Lung (tissue), 12 donors: Measurements from ENCODE around the gene DERA. TPM values are rescaled to one million over a fixed set of nuclear protein-coding genes. Genes with fewer than 3 reads are reported as not detected.

ENCODE experiments used
- ATAC-seq: fragments of 200-7000 bp; cut with Tn5 transposase; one replicate; pipeline ENCODE4 v1.9.1; 2020; ENCODE audit warnings: moderate number of reproducible peaks; ENCODE audit not compliant: insufficient read depth, low FRiP score
- DNase-seq, 3 donors: peaks; one replicate each; pipeline ENCODE4 v3.0.0-alpha.2; 2013 to 2017
- H3K27ac ChIP-seq, 2 donors: one replicate each; pipeline ENCODE4 v1.5.1; 2013; ENCODE audit warnings: mild to moderate bottlenecking in 2 of 2, moderate library complexity in 2 of 2, control low read depth in 1 of 2, inconsistent platforms in 1 of 2, low read depth in 1 of 2, low read length in 1 of 2
- H3K27me3 ChIP-seq, 3 donors: one replicate each; pipeline ENCODE4 v1.5.1; 2013; ENCODE audit warnings: low read length in 2 of 3; ENCODE audit not compliant: control insufficient read depth in 3 of 3, insufficient read depth in 3 of 3
- H3K36me3 ChIP-seq, 4 donors: one replicate each; pipeline ENCODE4 v1.5.1; 2013; ENCODE audit warnings: low read length in 4 of 4, mild to moderate bottlenecking in 1 of 4, moderate library complexity in 1 of 4; ENCODE audit not compliant: control insufficient read depth in 4 of 4, insufficient read depth in 4 of 4
- H3K4me1 ChIP-seq, 5 donors: one replicate each; pipeline ENCODE4 v1.5.1; 2013; ENCODE audit warnings: low read length in 5 of 5, mild to moderate bottlenecking in 2 of 5, moderate library complexity in 1 of 5; ENCODE audit not compliant: control insufficient read depth in 5 of 5, insufficient read depth in 5 of 5
- H3K4me3 ChIP-seq: one replicate; pipeline ENCODE4 v1.5.1; 2013; ENCODE audit warnings: mild to moderate bottlenecking, control low read depth, moderate library complexity
- H3K9ac ChIP-seq, 2 donors: one replicate each; pipeline ENCODE4 v1.5.1; 2013; ENCODE audit warnings: low read length in 2 of 2, control low read depth in 1 of 2; ENCODE audit not compliant: insufficient read depth in 1 of 2
- H3K9me3 ChIP-seq, 4 donors: one replicate each; pipeline ENCODE4 v1.5.1; 2013; ENCODE audit warnings: low read length in 3 of 4, mild to moderate bottlenecking in 1 of 4, moderate library complexity in 1 of 4; ENCODE audit not compliant: control insufficient read depth in 4 of 4, insufficient read depth in 3 of 4
- CTCF ChIP-seq: IDR thresholded peaks from 2 replicates; pipeline ENCODE4 v1.5.1; 2012; ENCODE audit warnings: mild to moderate bottlenecking; ENCODE audit errors: control extremely low read depth, extremely low read depth
- WGBS, 2 donors: extraction: QIAGEN DNeasy Blood & Tissue Kit; methylation state at CpG; one replicate each; pipeline ENCODE4 v1.1.7; 2013; 5-methylcytosine and 5-hydroxymethylcytosine counted together
- polyA plus RNA-seq, 2 donors: library from polyadenylated mRNA; stranded (reverse); fragments of 200-250 nt; gene quantifications; one replicate each; pipeline ENCODE4 v1.2.1, GENCODE V29; 2013
- total RNA-seq, 2 donors: library from RNA; depleted of rRNA in 1 of 2; stranded (reverse); fragments of >200 nt in 1 of 2; gene quantifications; one replicate each; pipeline ENCODE4 v1.2.1, GENCODE V29; 2014 to 2021
- donor health status: control.
- donor health status: control.
- donor health status: Bipolar disorder and iron deficiency.
- donor health status: healthy.
- donor health status: DM: yes; HTN: yes; CAD: no.

DERA gene
- total and polyA plus RNA-seq, 4 donors, result 31.0 to 44.2 (median 34.8) TPM

GRCh38 chr12:15896867-15897266 is 14.3 kb upstream of the DERA start:
- H3K36me3 ChIP-seq, result peaks cover 11 to 25% (median 22%) of the 10 kb centered on the region in 4 donors
- H3K9me3 ChIP-seq, result no peaks in the 10 kb centered on the region
- no peak overlapping the region for H3K27ac ChIP-seq
- WGBS, 2 donors, result 86 to 94% methylated on average over 1 of the region's 1 CpG
- ATAC-seq (no peak), DNase-seq (no peak)
- TF ChIP-seq CTCF, result no peak
- no peaks in the 10 kb centered on the region for H3K27me3 ChIP-seq
- H3K9ac ChIP-seq, result no peak overlapping the region
- no peaks in the 10 kb centered on the region for H3K4me1 ChIP-seq
- H3K4me3 ChIP-seq, result no peak overlapping the region

- H3K27me3 ChIP-seq, result no peaks in the 10 kb centered on the region
- H3K27ac ChIP-seq, result no peak overlapping the region
- H3K9me3 ChIP-seq, result no peaks in the 10 kb centered on the region
- ATAC-seq (no peak), DNase-seq (no peak)
- H3K36me3 ChIP-seq, result peaks cover 12 to 29% (median 26%) of the 10 kb centered on the region in 4 donors
- TF ChIP-seq CTCF, result no peak
- no peak overlapping the region for H3K4me3 ChIP-seq
- H3K9ac ChIP-seq, result no peak overlapping the region
- 78 to 85% methylated on average over 2 of the region's 2 CpGs for WGBS, 2 donors
- H3K4me1 ChIP-seq, result no peaks in the 10 kb centered on the region
Measured at GRCh38 chr12:15897433-15897832, 13.7 kb upstream of the DERA start.

- ATAC-seq (peak; percentile 66), DNase-seq (peak in 1 of 3 donors; percentile 31)
- H3K9ac ChIP-seq, result no peak overlapping the region
- H3K36me3 ChIP-seq, result peaks cover 11 to 42% (median 29%) of the 10 kb centered on the region in 4 donors
- no peak overlapping the region for H3K27ac ChIP-seq
- H3K27me3 ChIP-seq, result no peaks in the 10 kb centered on the region
- no peak overlapping the region for H3K4me3 ChIP-seq
- peak; percentile 44 for TF ChIP-seq CTCF
- H3K4me1 ChIP-seq, result no peaks in the 10 kb centered on the region
- no peaks in the 10 kb centered on the region for H3K9me3 ChIP-seq
Measured at GRCh38 chr12:15899282-15899870, 11.8 kb upstream of the DERA start.

- H3K9ac ChIP-seq, result no peak overlapping the region
- ATAC-seq (no peak), DNase-seq (no peak)
- 77 to 86% methylated on average over 5 of the region's 5 CpGs for WGBS, 2 donors
- no peaks in the 10 kb centered on the region for H3K27me3 ChIP-seq
- TF ChIP-seq CTCF, result no peak
- no peak overlapping the region for H3K27ac ChIP-seq
- no peak overlapping the region for H3K4me3 ChIP-seq
- H3K9me3 ChIP-seq, result no peaks in the 10 kb centered on the region
- H3K4me1 ChIP-seq, result no peaks in the 10 kb centered on the region
- H3K36me3 ChIP-seq, result peaks cover 15 to 33% (median 24%) of the 10 kb centered on the region in 4 donors
Measured at GRCh38 chr12:15904378-15904920, 6.7 kb upstream of the DERA start.
